ENCODE measurements around the gene SRGN.

GRCh38 chr10:69102440-69102839 lies 14.5 kb downstream of the SRGN start:
- TF ChIP-seq CTCF (IDR thresholded peaks at IDR 0.05): no peak
- no peak for TF ChIP-seq EZH2 (IDR thresholded peaks at IDR 0.05)
- TF ChIP-seq EZH2phosphoT487 (IDR thresholded peaks at IDR 0.05): no peak

Data from neural progenitor cell (in vitro differentiated cells).